Activated CD4-positive, alpha-beta T cell treated with anti-CD3 and anti-CD28 coated beads, Interleukin-2, amount 50 U/mL, for 16 hours (primary cell): ENCODE data around the gene ABCG8.
A peak's percentile ranks its signal among the peaks of the same experiment; 100 is the strongest.
"Not testable (repeated sequence)": the region's sequence is repeated elsewhere in the genome, so short reads cannot be mapped to it uniquely, and the experiment has no call there.

Source experiments
- DNase-seq: peaks from one replicate; pipeline ENCODE4 v3.0.0-alpha.2; 2020

ABCG8 gene

DNA sequence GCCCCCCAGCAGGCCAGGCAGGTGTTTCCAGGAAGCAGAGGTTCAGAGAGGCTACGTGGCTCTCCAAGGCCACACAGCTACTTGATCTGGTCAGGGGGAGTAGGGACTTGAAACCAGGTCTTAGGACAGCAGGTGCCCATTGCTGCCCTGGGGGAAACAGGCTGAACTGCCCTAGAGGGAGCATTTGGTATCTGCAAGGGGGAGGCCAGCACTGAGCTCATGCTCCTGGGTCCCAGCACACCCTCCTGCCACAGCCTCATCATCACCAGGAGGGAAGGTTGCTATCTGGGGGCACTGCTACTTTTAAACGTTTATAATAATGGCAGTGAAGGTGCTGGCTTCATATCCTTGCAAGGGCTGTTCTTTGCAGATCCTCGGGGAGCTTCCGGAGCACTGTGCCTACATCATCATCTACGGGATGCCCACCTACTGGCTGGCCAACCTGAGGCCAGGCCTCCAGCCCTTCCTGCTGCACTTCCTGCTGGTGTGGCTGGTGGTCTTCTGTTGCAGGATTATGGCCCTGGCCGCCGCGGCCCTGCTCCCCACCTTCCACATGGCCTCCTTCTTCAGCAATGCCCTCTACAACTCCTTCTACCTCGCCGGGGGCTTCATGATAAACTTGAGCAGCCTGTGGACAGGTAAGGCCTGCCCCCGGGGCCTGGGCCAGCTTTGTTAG, 36.1 kb downstream of the ABCG8 start:
- no peak for DNase-seq

DNA sequence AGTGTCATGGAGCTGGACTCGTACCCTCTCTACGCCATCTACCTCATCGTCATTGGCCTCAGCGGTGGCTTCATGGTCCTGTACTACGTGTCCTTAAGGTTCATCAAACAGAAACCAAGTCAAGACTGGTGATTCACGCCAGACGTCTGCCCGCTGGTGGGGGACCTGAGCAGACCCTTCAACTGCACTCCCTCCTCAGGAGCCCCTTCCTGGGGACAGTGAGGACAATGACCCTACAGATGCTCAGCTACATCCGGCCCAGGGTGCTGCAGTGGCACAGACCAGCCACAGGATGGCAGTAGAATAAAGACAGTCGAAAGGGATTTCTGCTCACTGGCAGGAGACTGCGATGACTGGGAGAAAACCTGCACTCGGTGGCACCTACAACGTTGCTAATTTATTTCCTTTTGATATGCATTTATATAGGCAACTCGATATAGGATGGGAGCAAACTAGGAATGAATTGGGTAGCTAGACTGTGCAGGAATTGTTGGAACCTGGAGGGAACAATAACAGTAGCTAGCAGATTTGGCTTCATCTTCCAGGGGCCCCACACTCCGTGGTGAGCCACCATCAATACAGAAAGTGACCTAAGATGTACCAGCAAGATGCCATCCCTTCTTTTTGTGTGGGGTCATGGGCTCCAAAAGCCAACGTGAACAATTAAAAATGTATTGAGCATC, 39.2 kb downstream of the ABCG8 start:
- DNase-seq, result peak; percentile 77

DNA sequence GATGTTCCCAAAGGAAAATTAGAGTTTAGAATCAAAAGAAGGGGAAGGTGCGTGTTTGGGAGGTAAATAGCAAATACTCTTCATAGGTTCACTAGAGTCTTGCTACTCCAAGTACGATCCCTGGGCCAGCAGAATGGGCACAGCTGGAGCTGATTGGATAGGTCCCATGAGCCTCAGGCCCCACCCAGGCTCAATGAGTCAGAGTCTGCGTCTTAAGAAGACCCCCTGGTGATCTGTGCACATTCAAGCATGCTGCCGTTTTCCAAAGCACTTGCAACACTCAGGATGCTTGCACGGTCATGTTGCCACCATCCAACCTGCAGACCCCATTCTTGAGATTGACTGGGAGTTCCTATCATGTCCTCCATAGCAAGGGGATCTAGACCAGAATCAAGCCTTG, 40.5 kb downstream of the ABCG8 start:
- no peak for DNase-seq

DNA sequence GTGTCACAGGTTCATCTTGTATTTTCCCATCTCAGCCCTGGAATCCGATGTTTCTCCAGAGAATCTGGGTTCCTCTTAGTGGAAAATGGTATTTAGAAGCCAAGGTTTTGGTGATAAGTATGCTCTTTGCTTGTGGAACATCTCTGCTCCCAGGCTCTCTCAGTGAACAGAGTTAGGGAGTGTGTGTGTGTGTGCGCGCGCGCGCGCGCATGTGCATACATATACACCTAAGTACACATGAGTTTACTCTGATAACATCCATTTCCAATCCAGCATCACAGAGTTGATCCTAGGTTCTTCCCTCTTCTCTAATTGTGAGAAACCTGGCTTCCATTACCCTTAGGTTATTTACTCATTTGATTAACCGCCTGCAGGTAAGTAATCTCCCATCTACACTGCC, 41.7 kb downstream of the ABCG8 start:
- no peak for DNase-seq

DNA sequence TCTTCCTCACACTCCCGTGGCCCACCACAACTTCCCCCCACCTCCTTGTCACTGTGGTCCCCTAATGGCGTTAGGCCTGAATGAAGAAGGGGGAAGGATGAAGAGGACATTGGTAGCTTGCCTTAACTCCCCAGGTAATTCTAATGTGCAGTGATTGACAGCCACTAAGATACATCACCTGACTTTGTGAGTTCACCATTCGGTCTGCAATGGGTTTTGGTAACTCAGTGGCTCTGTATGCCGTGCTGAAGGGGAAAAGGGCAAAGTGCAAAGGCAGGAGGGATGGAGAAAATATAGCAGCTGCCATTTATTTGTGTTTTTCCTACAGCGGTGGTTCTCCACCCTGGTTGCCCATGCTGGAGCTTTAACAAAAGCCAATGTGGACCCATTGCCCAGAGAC, 42.2 kb downstream of the ABCG8 start:
- DNase-seq, result no peak

DNA sequence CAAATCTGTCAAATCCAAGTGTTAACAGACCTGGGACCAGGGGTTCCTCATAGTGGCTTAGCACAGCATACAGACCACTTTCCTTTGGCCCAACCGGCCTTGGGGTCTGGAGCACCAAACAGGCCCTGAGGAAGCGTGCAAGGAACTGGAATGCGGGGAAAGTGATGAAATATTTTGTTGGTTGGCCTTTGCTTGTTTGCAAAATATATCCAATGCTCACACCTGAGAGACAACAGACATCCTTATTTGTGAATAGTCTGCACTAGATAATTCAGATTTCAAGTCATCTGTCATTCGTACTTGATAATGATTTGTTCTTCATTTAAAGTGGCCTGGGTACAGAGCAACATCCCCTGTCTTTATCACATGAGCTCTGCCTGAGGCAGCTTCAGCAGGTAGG, 43.5 kb downstream of the ABCG8 start:
- no peak for DNase-seq

DNA sequence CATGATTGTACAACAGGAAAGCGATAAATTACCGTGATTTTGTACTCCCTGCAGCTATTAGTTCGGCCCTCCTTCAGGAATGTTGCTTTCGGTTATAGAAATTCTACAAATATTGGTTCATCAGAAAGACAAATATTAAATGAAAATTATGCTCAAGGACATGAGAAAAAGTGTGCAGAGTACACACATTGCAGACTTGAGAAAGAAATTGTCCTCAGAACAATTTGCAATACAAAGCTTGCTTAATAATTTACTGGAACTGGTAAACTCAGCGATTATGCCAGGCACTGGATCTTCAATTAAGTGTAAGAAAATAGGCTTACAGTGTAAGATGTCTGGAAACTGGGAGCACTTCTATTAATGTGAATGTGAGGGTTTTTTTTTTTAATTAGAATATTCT, 45.9 kb downstream of the ABCG8 start:
- no peak for DNase-seq

DNA sequence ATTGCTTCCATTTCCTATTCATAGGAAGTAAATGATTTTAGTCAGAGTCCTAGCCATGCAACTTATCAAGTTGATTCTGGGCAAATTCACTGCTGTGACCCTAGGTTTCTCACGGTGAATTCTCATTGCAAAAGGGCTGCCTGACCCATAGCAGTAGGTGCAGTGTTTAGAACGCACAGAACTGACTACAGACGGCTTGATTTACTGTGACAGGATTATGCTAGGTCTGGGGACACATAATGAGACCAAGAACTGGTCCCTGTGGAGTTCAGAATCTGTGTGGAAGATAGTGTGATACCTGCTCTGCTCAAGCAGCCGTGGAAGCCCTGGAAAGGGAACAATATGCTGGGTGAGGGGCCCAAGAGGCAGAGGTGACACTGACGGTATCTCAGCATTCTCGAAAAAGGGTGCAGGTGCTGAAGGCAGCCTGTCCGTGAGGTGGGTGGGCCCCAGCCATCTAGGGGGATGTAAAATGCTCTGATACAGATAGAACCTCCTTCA, 46.4 kb downstream of the ABCG8 start:
- DNase-seq, result no peak

DNA sequence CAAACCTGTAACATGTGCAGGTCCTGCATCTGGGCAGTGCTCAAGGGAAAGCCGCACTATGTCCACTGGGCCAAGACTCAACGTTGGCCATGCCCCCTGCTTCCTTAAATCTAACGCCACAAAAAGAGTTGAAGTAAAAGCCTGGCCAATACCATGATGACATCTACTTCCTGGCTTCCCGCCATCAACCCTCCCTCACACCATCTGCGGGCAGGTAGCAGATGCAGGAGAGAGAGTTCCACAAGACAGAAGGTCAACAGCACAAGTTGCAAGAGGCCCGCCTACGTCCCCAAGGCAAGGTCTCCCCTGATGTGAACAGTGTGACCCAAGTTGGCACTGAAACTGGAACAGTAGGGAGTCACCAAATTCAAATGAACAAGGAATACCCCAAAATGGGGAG, 48.4 kb downstream of the ABCG8 start:
- no peak for DNase-seq

DNA sequence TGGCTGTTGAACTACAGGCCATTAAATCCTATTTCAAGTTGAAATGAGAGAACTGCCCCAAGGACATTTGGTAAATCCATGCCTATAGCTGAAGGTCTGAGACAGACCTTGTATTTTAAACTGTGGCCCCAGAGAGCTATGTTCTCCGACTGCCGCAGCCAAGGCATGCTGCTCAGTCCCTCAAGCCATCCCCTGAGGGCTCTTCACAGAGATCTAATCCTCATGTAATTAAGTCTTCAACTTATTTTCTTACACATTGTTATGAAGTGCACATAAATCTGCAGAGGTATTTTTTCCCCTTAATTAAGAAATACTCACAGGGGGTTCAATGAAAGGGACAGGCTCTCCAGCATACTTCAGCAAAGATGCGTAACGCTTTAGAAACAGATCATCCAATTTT, 50.6 kb downstream of the ABCG8 start:
- DNase-seq, result no peak

DNA sequence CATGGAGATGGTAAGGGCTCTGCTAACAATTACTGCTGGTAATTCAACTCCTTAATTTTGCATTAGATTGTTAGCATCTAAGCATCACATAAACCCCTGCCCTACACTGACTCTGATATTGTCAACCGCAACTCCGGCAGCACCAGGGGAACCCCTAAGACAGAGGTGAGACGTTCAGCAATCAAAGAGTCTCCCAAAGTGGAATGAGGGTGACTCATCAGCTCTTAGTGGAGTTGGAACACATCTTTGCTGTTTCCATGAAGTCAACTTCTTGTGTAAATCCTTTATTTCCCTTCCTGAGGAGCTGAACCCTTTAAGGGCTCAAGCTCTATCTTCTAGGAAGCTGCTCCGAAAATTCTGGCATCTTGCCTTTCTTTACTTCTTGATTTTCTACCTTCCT, 52.1 kb downstream of the ABCG8 start:
- no peak for DNase-seq

DNA sequence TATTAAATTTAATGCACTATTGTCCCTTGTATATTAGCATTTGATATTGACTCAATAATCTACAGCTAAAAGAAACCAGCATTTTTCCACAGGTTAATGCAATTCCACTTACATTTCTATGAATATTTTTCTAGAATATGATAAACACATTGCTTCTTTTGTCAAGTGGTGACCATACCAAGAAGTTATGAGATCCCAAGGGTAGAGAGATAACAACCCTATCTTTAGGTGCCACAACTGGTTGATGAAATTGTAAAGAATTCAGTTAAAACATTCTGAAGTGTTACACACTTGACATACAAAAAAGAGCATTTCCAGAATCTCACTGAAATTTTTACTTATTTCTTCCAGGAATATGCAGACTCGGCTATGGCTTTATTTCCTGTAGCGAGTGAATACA, 56.0 kb downstream of the ABCG8 start:
- no peak for DNase-seq

DNA sequence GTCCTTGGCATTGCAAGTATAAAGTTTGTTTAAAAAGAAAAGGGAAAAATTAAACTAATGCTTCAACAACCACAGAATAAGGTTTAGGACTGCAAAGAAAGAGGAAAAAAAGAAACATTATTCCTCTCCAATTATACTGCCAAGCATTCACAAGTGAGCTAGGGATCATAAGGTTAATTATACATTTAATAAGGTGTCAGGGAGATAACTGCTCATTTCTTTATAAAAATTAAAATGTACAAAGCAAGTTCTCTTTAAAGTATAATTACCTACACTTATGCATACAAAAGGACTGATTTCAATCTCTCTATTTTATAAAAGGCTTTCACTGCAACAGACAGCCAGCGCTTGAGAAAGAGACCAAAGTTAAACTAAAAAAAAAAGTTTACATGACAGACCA, 58.1 kb downstream of the ABCG8 start:
- no peak for DNase-seq

DNA sequence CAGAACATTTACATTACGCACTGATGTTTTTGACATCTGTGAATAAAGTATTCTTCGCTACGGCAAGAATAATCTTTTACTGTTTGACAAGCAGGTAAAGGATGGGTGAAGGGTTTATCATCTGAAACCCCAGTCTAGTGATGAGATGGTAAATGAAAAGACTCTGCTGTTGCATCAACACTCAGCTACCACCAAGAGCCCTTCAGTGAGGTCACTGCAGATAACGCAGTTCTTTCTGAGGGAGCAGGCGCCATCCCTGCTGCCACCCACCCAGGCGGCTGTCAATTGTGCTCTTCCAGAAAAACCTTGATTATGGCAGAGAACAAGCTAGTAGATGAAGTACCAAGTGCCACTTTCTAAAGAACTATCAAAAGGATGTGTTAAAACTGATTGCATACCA, 58.7 kb downstream of the ABCG8 start:
- DNase-seq, result no peak

DNA sequence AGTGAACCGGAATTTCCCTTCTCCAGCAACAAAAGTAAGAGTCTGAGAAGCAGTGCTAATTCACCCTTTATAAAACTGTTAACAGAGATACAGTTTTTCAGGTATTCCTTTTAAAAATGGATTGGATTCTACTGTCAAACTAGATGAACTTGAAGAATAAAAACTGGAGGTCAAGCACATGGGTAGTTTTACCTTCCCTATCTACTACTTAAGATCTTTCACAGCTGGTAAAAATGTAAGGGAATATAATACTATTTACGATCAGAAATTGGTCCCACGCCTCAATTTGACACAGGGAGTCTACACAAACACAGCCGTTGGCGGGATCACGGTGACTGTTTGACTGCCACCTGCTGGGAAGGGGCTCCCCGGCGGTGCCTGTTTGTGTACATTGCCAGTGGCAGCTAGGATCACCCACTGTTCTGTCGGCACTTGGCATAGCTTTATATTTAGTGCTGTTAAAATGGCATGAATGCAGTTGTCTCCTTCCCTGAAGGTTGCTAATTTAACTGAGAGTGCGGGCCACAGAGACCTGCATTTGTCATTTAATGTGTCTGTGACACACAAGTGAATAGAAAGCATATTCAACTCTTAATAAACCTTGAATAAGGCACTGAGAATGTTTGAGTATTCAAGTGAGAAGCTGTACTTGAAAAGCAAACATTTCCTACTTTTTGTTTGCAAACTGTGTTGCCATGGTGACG, 59.5 kb downstream of the ABCG8 start:
- DNase-seq, result no peak

DNA sequence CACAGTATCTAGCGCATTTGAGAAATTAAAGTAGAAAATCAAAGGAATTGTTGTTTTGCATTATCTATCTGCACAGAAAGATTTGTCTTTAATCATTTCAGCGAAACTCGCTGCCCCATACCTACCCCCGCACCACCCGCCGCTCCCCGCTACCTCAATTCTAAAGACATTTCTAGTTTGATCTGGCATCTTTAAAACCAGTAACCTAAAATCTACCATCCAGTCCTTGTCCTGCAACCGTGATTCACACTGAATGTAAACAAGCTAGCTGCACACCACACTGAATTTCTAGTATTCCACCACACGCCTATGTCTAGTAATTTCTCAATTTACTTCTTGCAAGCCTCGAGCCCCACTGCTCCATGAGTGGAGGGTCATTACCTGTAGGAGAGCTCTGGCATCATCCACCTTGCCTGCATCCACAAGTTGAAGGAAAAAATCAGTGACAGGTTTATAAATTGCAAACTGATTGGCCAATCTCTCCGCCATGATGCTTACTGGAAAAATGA, 60.1 kb downstream of the ABCG8 start:
- DNase-seq, result no peak

DNA sequence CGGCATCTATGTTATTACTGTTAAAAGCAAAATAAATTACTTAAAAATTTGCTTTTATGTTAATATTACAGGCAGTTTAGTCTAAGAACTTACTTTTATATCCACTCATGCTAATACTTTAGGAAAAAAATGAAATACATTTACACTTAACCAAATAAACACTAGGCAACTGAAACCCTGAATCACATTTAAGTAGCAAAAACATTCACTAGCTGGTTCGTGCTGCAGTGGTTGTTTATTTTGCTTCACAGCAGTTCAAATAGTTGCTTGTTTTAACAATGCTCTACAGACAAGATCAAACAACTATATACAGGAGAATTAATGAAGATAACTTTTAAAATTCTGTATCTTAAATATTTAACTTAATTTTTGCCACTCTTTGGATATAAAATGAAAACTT, 60.8 kb downstream of the ABCG8 start:
- no peak for DNase-seq

DNA sequence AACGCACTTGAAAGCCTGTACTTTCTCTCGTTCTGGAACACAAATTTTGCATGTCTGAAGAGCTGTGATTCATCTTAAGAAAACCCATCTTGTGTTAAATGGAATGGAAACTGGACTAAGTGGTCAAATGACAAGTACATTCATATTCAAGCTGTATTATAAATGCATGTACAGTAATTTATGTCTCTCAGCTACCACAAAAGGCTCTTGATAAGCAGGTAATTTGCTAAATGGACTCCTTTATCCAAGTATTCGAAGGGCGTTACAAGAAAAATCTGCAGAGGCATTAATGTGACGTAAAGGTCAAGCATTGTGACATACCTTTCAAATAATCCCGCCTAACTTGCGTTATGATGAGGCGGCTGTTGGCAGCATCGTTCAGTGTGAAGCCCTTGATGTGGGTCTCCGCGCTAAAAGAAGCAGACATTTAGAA, 66.6 kb downstream of the ABCG8 start:
- peak; percentile 39 for DNase-seq

DNA sequence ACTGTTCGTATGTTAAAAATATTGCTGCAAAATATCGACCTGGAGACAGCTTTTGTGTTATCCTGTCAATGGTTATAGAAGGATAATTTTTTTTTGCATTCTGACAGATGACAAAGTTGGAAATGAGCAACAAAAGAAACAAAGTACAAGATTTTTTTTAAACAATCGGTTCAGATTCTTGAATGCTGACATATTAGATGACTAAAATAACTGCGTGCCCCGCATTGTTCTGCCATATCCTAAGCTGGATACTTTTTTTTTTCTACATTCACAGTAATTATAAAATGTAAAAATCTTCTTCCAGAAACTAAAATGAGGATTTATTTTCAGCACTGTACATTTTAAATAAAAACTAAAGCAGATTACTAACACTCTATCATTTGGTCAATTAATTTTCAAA, 67.1 kb downstream of the ABCG8 start:
- DNase-seq, result no peak

DNA sequence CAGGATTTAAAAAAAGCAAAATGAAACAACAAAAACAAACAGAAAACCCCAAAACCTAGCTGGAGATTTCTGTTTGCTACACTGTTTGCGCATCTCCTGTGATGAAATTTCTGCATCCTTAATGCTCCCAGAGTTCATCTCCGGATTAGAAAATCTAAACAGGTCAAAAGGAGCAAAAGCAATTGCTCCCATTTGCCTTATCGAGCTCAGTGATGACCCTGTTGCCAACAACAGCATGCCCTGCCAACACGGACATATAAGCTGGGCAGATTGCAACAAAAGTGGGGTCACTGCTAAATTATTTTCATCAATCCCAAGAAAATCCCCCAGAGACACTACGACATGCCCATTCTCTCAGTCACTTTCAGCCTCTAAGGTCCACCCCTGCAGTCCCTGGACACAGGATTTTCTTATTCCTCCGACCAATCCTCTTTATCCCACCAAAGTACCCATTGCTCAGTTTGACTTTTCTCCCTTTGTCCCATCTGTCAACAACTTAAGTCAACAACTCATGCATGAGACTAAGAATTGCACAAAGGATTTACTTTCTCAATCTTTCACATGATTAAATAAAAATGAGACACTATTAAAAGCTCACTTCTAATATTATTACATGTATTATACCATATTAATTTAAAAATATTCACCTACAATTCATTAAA, 67.8 kb downstream of the ABCG8 start:
- no peak for DNase-seq

DNA sequence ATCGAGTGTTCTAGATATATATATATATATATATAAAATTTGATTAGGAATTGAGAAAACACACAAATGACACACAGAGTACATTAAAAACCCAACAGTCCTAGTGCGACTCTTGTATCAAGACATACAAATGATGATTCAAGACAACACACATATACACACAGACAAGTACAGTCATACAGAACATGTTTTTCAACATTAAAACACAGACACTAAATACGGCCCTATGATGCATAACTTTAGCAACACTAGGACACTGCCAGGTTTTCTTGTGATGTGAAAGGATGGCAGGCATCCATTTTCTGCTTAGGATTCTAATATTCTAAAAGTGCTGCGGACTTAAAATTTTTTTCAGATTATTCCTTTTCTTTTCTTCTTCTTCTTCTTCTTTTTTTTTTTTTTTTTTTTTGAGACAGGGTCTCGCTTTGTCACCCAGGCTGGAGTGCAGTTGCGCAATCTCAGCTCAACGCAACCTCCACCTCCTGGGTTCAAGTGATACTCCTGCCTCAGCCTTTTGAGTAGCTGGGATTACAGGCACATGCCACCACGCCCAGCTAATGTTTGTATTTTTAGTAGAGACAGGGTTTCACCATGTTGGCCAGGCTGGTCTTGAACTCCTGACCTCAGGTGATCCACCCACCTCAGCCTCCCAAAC, 72.5 kb downstream of the ABCG8 start:
- not testable (repeated sequence) for DNase-seq

DNA sequence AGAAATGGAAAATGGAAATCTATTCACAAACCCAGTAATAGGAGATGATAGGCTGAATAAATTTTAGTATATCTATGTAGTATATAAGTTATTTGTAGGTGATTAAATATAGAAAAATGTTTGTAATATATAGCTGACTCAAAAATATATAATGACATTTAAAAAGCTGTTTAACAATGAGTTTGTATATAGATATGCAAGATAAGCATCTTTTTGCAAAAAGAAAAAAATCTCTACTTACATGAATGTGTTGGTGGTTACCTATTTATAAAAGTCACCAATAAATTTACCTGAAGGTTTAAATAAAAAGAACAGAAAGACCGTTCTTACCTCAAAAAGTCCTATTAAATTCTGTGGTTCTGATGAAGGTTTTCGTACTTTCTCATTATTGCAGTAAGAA, 85.7 kb downstream of the ABCG8 start:
- DNase-seq, result no peak

DNA sequence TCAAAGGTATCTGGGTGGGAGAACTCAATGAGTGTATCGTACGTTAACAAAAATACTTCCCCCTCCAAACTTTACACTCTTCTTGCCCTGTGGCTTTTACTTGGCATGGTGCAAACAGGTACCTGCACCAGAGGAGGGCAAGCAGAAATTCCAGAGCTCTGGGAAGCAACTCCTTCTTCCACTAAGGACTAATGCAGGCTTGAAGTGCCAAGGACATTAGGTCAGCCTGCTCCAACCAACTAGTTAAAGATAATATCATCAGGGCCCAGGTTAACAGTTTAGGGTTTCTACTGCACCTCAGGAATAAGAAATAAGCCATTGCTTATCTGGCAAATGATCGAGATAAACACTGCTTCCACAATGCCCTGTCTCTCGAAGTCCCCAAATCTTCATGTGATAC, 86.7 kb downstream of the ABCG8 start:
- no peak for DNase-seq
